ENCODE data around the gene KSR2.

- TF ChIP-seq CTCF (IDR thresholded peaks at IDR 0.05) (no peak), POLR2A (IDR thresholded peaks at IDR 0.05) (no peak), EP300 (IDR thresholded peaks at IDR 0.05) (no peak)
These were observed 8.6 kb upstream of the KSR2 start for GRCh38 chr12:117977373-117977772.

Measured in ovary (tissue), 3 donors.